Hippocampal formation (tissue), 2 donors: ENCODE data around the gene OR4K13.

Experiments
- DNase-seq, 2 donors: peaks; one replicate each; lab custom pipeline; 2025; lab: John Stamatoyannopoulos, UW

The OR4K13 gene

GRCh38 chr14:20035938-20036337 lies at the start of gene OR4K13:
TSS of gene OR4K13 (minus strand) at chr14:20036038. CDS start at chr14:20034758, 1,280 bp downstream.
- DNase-seq, result no peak

- no peak for DNase-seq
Measured at GRCh38 chr14:20059745-20060144, 23.9 kb upstream of the OR4K13 start, which contains the start of gene OR4L1. TSS of gene OR4L1 (plus strand) at chr14:20060045. CDS start at chr14:20060045, 0 bp downstream.

GRCh38 chr14:20048202-20048601 lies 12.4 kb upstream of the OR4K13 start:
- no peak for DNase-seq

- no peak for DNase-seq
Measured at GRCh38 chr14:20044243-20044642, 8.4 kb upstream of the OR4K13 start.

GRCh38 chr14:20035449-20035848 lies 389 bp downstream of the OR4K13 start:
- DNase-seq, result no peak

- DNase-seq, result no peak
Measured at GRCh38 chr14:20031058-20031457, 4.8 kb downstream of the OR4K13 start.

GRCh38 chr14:20019257-20019865 lies 16.5 kb downstream of the OR4K13 start, which contains the start of gene OR4K14:
TSS of gene OR4K14 (minus strand) at chr14:20019307. CDS start at chr14:20015193, 4,114 bp downstream.
- no peak for DNase-seq

GRCh38 chr14:20008156-20008555 lies 27.7 kb downstream of the OR4K13 start:
- DNase-seq, result no peak

GRCh38 chr14:20002319-20002718 lies 33.5 kb downstream of the OR4K13 start:
- DNase-seq, result no peak

- no peak for DNase-seq
Measured at GRCh38 chr14:20001863-20002262, 34.0 kb downstream of the OR4K13 start, which contains the start of gene OR4Q2. TSS of gene OR4Q2 (plus strand) at chr14:20002163.

GRCh38 chr14:19993438-19993837 lies 42.4 kb downstream of the OR4K13 start:
- no peak for DNase-seq
